Suppressor macrophage (primary cell): Measurements from ENCODE around the gene MICAL3.
"Not testable (repeated sequence)": the region's sequence is repeated elsewhere in the genome, so short reads cannot be mapped to it uniquely, and the experiment has no call there.

ENCODE experiments used
- DNase-seq, 4 experiments: peaks; one replicate each; pipeline ENCODE4 v3.0.0-alpha.2; 2020 to 2022
- total RNA-seq, 17 experiments: gene quantifications; one replicate each; lab custom pipeline; 2026; ENCODE audit warnings: mixed read lengths in 6 of 17, inconsistent platforms in 3 of 17; lab: John Stamatoyannopoulos, UW

Gene MICAL3
- 6.5 to 37.1 (median 18.5) reads per million in 17 experiments for total RNA-seq

GRCh38 chr22:18024276-18024939, at the start of gene MICAL3:
Gene MICAL3, minus strand, starts transcription at chr22:18024561. Its CDS starts 117,749 bp downstream, at chr22:17906812.
- peak; percentile 67 to 90 (median 80) for DNase-seq

GRCh38 chr22:18073927-18074326, 49.6 kb upstream of the MICAL3 start:
- not testable (repeated sequence) for DNase-seq

- no peak for DNase-seq
Measured at GRCh38 chr22:18073467-18073866, 49.1 kb upstream of the MICAL3 start.

- DNase-seq, result no peak
Measured at GRCh38 chr22:18071968-18072310, 47.6 kb upstream of the MICAL3 start.

GRCh38 chr22:18071307-18071967, 47.1 kb upstream of the MICAL3 start:
- not testable (repeated sequence) for DNase-seq

- no peak for DNase-seq
Measured at GRCh38 chr22:18070556-18071306, 46.4 kb upstream of the MICAL3 start.

GRCh38 chr22:18070041-18070440, 45.7 kb upstream of the MICAL3 start:
- DNase-seq, result no peak

GRCh38 chr22:18069041-18069440, 44.7 kb upstream of the MICAL3 start:
- DNase-seq, result no peak

- DNase-seq, result no peak
Measured at GRCh38 chr22:18068381-18068988, 44.1 kb upstream of the MICAL3 start.

GRCh38 chr22:18067548-18068341, 43.4 kb upstream of the MICAL3 start:
- no peak for DNase-seq

- no peak for DNase-seq
Measured at GRCh38 chr22:18067121-18067520, 42.8 kb upstream of the MICAL3 start.

GRCh38 chr22:18066181-18066859, 42.0 kb upstream of the MICAL3 start:
- DNase-seq, result no peak

- no peak for DNase-seq
Measured at GRCh38 chr22:18065256-18065655, 40.9 kb upstream of the MICAL3 start.

GRCh38 chr22:18064636-18065035, 40.3 kb upstream of the MICAL3 start:
- DNase-seq, result no peak

- not testable (repeated sequence) for DNase-seq
Measured at GRCh38 chr22:18063715-18064114, 39.4 kb upstream of the MICAL3 start.

- no peak for DNase-seq
Measured at GRCh38 chr22:18063306-18063705, 38.9 kb upstream of the MICAL3 start.

GRCh38 chr22:18062421-18062820, 38.1 kb upstream of the MICAL3 start:
- DNase-seq, result no peak

GRCh38 chr22:18060646-18061620, 36.6 kb upstream of the MICAL3 start:
- peak; percentile 21 to 64 (median 36) for DNase-seq

- no peak for DNase-seq
Measured at GRCh38 chr22:18059991-18060390, 35.6 kb upstream of the MICAL3 start.

- DNase-seq, result no peak
Measured at GRCh38 chr22:18059473-18059872, 35.1 kb upstream of the MICAL3 start.

GRCh38 chr22:18059094-18059417, 34.7 kb upstream of the MICAL3 start:
- no peak for DNase-seq
